ENCODE measurements around the gene ONECUT1.

Gene ONECUT1

GRCh38 chr15:52796753-52797520, 6.8 kb upstream of the ONECUT1 start:
- DNase-seq: no peak

- no peak for DNase-seq
Measured at GRCh38 chr15:52796228-52796521, 6.0 kb upstream of the ONECUT1 start.

GRCh38 chr15:52795464-52796227, 5.5 kb upstream of the ONECUT1 start:
- DNase-seq: no peak

GRCh38 chr15:52794665-52795463, 4.7 kb upstream of the ONECUT1 start:
- no peak for DNase-seq

GRCh38 chr15:52791776-52792175, 1.6 kb upstream of the ONECUT1 start:
- DNase-seq: no peak

- DNase-seq: no peak
Measured at GRCh38 chr15:52790941-52791751, 1.0 kb upstream of the ONECUT1 start.

GRCh38 chr15:52789601-52790168, 451 bp downstream of the ONECUT1 start:
- no peak for DNase-seq

GRCh38 chr15:52789008-52789600, 1.0 kb downstream of the ONECUT1 start:
- DNase-seq: no peak

- DNase-seq: no peak
Measured at GRCh38 chr15:52788099-52788986, 1.8 kb downstream of the ONECUT1 start.

- no peak for DNase-seq
Measured at GRCh38 chr15:52787549-52788098, 2.5 kb downstream of the ONECUT1 start.

GRCh38 chr15:52787123-52787503, 3.0 kb downstream of the ONECUT1 start:
- DNase-seq: no peak

- no peak for DNase-seq
Measured at GRCh38 chr15:52786436-52787122, 3.6 kb downstream of the ONECUT1 start.

GRCh38 chr15:52785672-52786406, 4.3 kb downstream of the ONECUT1 start:
- DNase-seq: no peak

GRCh38 chr15:52784799-52785671, 5.1 kb downstream of the ONECUT1 start:
- DNase-seq: no peak

GRCh38 chr15:52783929-52784798, 6.0 kb downstream of the ONECUT1 start:
- no peak for DNase-seq

GRCh38 chr15:52783191-52783829, 6.8 kb downstream of the ONECUT1 start:
- DNase-seq: no peak

GRCh38 chr15:52782514-52782913, 7.6 kb downstream of the ONECUT1 start:
- DNase-seq: no peak
